ENCODE results near the gene ITIH4.

ITIH4 gene

DNA sequence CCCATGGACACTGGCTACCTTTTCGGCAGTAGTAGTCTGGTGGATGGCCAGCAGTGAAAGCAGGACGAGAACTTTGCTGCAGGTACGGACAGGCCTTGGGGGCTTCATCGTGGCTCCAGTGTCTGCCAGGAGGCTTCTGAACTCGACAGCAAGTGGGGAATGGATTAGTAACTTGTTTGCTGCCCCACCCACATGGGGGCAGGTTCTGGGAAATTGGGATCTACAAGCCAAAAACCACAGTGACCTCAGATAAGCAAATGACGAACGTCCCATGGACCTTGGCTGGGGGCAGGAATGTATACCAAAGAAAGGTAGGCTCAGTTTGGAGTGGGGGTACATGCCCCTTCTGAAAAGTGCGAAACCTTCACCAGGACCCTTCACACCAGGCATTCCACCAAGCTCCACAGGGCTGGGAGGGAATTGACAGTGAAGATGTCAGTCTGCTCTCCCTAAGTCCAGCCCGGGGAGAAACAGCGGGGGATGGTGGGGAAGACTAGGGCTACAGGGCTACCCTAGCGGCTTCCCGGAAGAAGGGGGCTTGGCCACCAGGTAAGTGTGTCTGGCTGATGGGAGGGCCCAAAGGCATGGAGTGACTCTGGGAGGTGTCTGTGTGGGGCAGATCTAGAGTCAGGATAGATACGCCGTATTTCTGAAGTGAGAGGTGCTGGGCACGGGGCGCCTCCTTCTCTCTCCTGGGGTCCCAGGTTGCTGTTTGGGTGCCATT is at the start of gene ITIH4:
Gene ITIH4, minus strand, starts transcription at position 138 of the 724 bp plus-strand sequence. Its CDS starts 30 bp downstream, at position 108.
- no peak for DNase-seq (ENCODE audit: low read depth in 2 of 2)

DNA sequence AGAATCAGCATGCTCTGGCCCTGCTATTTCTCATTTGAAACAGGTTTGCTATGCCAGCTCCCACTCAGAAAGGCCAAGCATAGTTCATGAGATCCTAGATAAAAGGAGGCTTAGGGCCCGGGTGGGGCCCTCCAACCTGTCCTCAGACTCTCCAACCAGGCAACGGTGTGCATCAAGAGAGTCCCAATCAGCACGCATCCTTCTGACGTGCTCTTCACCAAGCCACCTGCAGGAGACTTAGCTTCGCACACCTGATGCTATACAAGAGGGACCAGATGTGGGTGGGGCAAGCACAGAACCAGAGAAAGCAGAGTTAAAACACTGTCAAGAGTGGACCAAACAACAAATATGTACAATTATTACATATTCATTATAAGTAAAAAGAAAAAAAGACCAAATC is 49.6 kb upstream of the ITIH4 start:
- no peak for DNase-seq (ENCODE audit: low read depth in 2 of 2)

DNA sequence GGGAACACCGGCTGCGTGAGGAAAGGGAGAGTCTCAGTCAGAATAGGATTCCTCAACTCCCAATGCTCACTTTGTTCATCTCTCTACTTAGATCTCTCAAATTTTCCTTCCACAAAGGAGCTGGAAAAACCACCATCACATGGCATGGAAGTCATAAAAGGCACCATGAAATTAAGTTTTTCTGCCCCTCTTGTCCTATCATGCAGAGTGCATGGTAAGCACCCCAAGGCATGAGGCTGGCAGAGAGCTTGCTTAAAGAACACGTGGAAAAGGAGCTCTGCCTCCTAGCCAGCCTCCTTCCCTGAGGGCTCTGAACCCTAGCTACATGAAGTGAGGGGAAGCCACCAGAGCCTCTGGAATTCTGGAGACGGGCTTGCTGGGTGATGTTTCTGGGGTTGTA is 49.1 kb upstream of the ITIH4 start:
- no peak for DNase-seq (ENCODE audit: low read depth in 2 of 2)

DNA sequence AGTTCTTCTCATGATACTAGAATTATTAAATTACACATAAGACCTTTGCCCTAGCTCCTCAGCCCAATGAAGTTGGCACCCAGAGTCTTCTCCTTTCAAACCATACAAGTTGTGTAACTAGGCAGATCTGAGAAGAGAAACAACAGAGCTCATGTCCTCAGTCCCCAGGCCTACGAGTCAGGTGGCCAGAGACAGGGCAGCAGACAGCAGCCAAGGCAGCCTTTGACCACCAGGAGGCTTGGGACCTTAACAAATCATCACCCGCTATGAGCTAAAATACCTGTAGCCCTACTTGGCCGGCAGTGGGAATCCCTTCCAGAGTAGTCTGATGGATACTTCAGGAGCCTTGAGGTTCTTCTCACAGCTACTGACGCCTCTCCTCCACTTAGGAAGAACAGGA is 48.6 kb upstream of the ITIH4 start:
- DNase-seq (ENCODE audit: low read depth in 2 of 2) = no peak

DNA sequence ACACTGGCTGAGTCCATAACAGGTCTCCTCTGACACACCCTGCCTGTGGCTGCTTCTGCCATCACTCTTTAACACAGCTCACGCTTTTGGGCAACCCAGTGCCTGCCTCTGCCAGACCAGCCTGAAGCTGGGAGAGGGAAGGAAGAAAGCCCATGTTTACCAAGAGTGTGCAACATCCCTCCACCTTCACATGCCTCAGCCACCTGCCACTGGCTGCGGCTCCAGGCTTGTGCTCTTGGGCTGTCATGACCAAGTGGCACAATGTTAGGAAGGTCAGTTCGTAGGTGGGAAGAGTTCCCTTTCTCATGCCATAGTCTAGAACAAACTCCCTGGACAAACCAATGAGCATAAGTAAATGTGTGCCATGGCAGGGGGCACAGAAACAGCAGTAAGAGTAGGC is 46.6 kb upstream of the ITIH4 start:
- no peak for DNase-seq (ENCODE audit: low read depth in 2 of 2)

- DNase-seq (ENCODE audit: low read depth in 2 of 2) = no peak
Observed at GRCh38 chr3:52874864-52875587, 44.6 kb upstream of the ITIH4 start.

DNA sequence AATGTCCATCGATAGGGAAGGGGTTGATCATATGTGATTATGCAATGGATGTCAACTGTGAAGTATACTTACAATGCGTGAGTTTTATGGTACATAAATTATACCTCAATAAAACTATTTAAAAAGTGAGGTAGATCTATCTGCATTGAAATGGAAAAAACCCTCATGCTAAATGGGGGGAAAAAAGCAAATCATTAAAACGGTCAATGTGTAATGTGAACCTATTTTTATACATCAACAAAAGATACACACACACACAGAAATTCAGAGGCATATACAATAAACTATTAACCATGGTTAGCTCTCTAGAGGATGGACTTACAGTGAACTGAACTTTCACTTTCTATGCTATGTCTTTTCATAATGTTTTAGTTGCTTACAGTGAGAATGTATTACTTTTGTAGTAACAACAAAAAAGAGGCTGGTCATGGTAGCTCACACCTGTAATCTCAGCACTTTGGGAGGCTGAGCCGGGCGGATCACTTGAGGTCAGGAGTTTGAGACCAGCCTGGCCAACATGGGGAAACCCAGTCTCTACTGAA is 43.8 kb upstream of the ITIH4 start:
- no peak for DNase-seq (ENCODE audit: low read depth in 2 of 2)

DNA sequence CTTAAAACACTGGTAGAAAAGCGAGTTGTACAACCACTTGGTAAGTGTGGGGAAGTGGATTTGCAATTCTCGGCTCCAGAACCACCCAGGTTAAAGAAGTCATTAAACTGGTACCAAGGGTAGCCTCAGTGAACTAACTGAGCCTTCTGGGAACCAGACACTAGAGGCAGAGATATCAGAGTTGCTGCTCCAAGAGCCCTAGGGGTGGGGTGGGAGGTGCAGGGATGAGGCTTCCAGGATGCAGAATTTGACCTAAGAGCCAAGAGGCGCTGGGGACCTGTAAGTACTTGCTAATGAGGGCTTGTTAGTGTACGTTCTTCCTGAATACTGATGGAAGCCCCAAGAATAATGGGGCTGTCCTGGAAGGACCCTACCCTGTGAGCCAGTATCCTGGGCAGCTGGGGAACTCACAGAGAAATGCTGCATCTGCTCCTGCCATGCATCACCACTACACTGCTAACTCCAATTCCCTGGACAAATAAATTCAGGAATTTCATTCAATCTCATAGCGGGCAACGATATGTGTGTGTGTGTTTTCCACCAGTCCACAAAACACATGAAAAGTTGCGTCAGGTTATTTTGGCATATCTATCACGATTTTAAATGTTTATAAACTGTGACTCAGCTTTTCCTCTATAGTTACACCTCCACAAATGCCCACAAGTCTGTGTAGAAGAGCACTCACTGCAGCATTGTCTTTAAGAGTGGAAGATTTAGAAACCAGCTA is 43.1 kb upstream of the ITIH4 start:
- no peak for DNase-seq (ENCODE audit: low read depth in 2 of 2)

DNA sequence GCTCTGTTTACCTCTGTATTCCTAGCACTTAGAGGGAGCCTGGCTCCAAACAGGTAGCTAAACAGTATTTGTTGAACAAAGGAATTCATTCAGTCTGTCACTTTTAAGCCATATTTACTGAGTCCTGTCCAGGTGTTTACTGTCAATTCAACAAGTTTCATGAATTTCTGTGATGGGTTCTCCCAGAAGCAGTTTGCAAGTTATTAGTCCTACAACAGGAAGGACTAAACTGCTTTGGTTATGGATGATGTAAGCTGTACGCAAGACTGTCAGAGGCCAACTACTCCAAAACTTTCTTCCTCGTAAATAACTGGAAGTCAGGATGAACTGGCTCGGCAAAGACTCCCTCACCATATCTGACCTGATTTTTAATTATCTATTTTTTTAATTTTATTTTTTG is 41.8 kb upstream of the ITIH4 start:
- peak in 1 of 2 experiments; percentile 10 for DNase-seq (ENCODE audit: low read depth in 2 of 2)

GRCh38 chr3:52871761-52872160 is 41.3 kb upstream of the ITIH4 start:
- no peak for DNase-seq (ENCODE audit: low read depth in 2 of 2)

GRCh38 chr3:52870471-52870870 is 40.0 kb upstream of the ITIH4 start:
- no peak for DNase-seq (ENCODE audit: low read depth in 2 of 2)

DNA sequence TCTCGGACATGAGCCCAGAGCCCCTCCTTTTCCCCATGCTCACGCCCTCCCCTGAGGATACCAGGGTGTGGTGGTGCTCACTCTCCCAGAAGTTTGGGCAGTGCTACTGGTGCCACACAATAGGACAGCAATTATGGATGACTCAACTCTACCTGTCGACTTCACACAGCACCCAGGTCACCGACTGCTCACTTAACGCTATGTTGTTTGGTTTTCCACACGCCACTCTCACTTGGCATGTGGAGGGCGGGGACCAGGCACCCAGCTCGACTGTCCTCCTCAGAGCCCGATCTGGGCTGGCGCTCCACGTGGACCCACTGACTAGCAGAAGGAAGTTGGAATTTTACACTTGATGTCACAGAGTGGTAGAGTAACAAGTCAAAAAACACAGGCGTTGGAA is 36.0 kb upstream of the ITIH4 start:
- no peak for DNase-seq (ENCODE audit: low read depth in 2 of 2)

DNA sequence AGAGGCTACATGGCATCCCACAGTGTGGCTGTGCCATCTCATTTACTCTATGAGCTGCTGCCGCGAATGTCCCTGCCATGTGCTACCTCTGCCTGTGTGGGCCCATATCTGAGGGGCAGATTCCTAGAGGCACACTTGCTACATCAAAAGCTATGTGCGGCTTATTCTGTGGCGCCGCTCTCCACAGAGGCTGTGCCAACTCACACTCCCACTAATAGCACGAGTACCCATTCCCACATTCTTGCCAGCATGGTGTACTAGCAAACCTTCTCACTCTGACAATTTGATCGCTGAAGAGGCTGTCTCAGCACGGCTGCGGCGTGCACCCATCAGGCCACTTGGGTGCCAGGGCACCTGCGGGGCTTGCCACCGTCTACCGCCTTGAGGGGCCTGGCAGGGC is 35.5 kb upstream of the ITIH4 start:
- DNase-seq (ENCODE audit: low read depth in 2 of 2) = no peak

DNA sequence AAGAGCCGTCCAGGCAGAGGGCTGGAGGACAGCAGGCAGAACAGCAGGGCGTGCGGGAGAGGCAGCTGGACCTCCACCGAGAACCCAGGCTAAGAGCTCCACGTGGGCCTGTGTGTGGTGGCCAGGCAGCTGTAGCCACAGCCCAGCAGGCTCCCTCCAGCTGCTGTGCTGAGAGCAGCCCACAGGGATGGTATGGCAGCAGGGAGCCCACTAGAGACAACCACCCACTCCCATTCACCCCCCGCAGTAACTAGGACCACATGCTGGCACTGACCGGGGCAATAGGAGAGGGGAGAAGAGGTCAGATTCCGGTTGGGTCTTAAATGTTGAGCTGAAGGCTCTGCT is 29.9 kb upstream of the ITIH4 start:
- no peak for DNase-seq (ENCODE audit: low read depth in 2 of 2)

DNA sequence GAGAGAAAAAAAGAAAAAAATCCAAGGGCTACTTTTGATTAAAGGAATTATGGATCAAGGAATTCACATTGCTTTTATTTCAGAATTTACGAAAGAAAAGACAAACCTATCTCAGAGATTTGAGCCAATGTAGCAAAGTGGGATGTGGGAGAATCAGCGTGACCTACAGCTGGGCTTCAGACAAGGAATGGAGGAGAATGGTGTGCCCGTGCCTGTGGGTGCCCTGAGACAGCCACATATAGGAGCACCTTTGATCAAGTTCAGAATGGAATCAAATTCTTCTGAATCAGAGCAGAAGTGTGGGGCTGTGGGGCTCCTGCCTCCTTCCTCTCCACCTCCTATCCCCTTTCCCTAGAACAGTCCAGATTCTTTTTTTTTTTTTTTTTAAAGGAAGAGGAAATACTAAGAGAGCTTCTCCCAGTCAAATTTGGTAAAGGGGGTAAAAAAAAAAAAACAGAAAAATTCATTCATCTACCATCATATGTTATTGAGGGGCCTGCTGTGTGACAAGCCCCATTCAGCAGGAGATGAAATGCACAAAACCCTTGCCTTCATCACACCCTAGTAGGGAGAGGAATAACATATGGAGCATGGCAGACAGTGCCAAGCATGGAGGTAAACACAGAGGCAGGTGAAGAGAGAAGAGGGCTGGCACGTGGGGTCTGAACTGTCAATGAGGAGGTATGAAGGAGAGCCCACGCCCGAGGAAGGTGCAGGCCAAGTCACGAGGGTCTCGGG is 29.4 kb upstream of the ITIH4 start:
- DNase-seq (ENCODE audit: low read depth in 2 of 2) = no peak

- no peak for DNase-seq (ENCODE audit: low read depth in 2 of 2)
Observed at GRCh38 chr3:52857864-52858263, 27.4 kb upstream of the ITIH4 start.

GRCh38 chr3:52857133-52857532 is 26.7 kb upstream of the ITIH4 start:
- no peak for DNase-seq (ENCODE audit: low read depth in 2 of 2)

DNA sequence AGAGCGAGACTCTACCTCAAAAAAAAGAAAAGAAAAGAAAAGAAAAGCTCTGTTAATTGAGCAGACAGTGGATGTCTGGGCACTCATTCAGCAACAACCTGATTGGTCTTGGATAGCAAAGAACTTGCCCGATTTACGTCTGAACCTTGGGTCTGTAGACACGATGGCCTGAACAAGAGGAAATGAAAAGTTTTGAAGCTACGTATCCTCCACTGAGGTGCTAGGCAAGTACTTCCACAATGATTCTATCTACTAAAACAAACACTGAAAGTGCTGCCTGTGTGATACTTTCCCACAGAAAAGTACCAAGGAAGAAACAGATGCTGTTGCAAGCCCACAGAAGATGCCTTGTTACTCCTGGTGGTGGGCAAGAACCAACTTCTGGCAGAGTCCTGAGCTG is 26.2 kb upstream of the ITIH4 start:
- no peak for DNase-seq (ENCODE audit: low read depth in 2 of 2)

- no peak for DNase-seq (ENCODE audit: low read depth in 2 of 2)
Observed at GRCh38 chr3:52854013-52854412, 23.5 kb upstream of the ITIH4 start.

DNA sequence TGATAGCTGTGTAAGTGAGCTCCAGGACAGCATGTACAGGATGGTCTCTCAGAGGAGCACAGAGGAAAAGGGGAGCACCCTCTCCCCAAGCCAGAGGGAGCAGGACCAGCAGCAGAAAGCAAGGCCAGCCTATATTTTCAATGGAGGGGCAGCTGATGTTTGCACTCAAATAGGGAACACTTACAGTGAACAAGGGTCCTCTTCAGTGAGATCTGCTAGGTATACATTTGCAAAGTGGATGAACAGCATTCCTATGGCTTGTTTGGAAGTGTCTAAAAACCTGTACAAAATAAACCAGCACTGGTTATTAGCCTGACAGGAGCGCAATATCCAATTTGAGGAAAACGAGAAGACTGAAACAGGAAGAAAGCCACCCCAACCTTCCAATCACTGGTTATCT is 21.9 kb upstream of the ITIH4 start:
- no peak for DNase-seq (ENCODE audit: low read depth in 2 of 2)

DNA sequence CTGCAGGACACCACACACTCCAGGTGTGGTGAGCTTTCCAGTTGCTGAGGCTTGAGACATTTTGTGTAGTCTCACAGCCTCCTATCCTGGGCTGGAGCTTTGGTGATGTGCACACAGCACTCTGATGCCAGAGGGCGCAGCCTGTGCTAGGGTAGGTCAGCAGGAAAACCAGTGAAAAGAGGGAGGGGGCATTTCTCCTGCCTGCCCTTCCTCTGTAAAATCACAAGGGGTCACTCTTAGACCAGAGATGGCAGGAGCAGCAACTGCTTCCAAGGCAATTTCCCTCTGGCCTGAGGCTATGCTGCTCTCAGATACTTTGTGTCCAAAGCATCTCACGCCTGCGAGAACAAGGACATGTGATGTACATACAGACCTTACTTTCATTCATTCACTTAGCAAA is 20.9 kb upstream of the ITIH4 start:
- DNase-seq (ENCODE audit: low read depth in 2 of 2) = peak in 1 of 2 experiments; percentile 3

DNA sequence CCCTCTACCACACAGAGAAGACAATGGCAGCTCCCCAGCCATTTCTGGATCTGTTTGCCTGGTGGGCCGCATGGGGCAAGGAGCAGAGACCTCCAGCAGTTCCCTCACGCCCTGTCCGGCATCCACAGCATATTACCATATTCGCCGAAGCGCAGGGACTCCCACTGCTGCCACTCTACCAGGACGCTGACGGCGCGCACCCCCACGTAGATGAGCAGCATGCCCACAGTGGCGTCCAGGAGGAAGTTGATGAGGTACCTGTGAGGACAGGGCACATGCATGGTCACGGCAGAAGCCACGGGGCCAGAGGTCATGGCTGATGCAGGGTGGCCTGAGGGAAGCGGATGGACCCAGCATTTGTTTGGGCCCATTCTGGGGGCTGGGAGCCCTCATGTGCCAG is 19.2 kb upstream of the ITIH4 start:
- no peak for DNase-seq (ENCODE audit: low read depth in 2 of 2)

Data from fibroblast of skin of left quadriceps (primary cell).